Dedifferentiated amniotic fluid mesenchymal stem cell (primary cell): ENCODE measurements around the gene TUBB1.
A peak's percentile ranks its signal among the peaks of the same experiment; 100 is the strongest.

Experiments
- DNase-seq: peaks from one replicate; pipeline ENCODE4 v3.0.0-alpha.2; 2016; ENCODE audit errors: extremely low spot score

TUBB1 gene

GRCh38 chr20:59042796-59043631, 23.8 kb downstream of the TUBB1 start:
- peak; percentile 71 for DNase-seq

GRCh38 chr20:59043698-59044097, 24.5 kb downstream of the TUBB1 start:
- DNase-seq = no peak

GRCh38 chr20:59044295-59044694, 25.1 kb downstream of the TUBB1 start:
- no peak for DNase-seq

GRCh38 chr20:59044796-59045195, 25.6 kb downstream of the TUBB1 start:
- DNase-seq = no peak

GRCh38 chr20:59046862-59047261, 27.6 kb downstream of the TUBB1 start:
- no peak for DNase-seq

- no peak for DNase-seq
Observed at GRCh38 chr20:59047938-59048680, 28.9 kb downstream of the TUBB1 start.

- DNase-seq = no peak
Observed at GRCh38 chr20:59048681-59049030, 29.4 kb downstream of the TUBB1 start.

- no peak for DNase-seq
Observed at GRCh38 chr20:59050437-59050836, 31.2 kb downstream of the TUBB1 start.

- DNase-seq = no peak
Observed at GRCh38 chr20:59051666-59052185, 32.5 kb downstream of the TUBB1 start.

- DNase-seq = no peak
Observed at GRCh38 chr20:59055302-59055701, 36.1 kb downstream of the TUBB1 start.

- DNase-seq = no peak
Observed at GRCh38 chr20:59062081-59062480, 42.9 kb downstream of the TUBB1 start.

- DNase-seq = peak; percentile 39
Observed at GRCh38 chr20:59063358-59064213, 44.4 kb downstream of the TUBB1 start.

GRCh38 chr20:59064214-59064722, 45.0 kb downstream of the TUBB1 start:
- DNase-seq = no peak

GRCh38 chr20:59068534-59068933, 49.3 kb downstream of the TUBB1 start:
- DNase-seq = no peak

GRCh38 chr20:59069026-59069425, 49.8 kb downstream of the TUBB1 start:
- DNase-seq = no peak

GRCh38 chr20:59071216-59071615, 52.0 kb downstream of the TUBB1 start:
- DNase-seq = no peak

- no peak for DNase-seq
Observed at GRCh38 chr20:59073582-59073981, 54.4 kb downstream of the TUBB1 start.

- DNase-seq = no peak
Observed at GRCh38 chr20:59074456-59074855, 55.2 kb downstream of the TUBB1 start.

GRCh38 chr20:59075934-59076508, 56.8 kb downstream of the TUBB1 start:
- no peak for DNase-seq
